DMS79 treated with DMSO at 0.1 percent for 48 hours (cell line): ENCODE results near the gene TNS2.

Experiments
- DNase-seq: peaks from one replicate; lab custom pipeline; 2025; lab: John Stamatoyannopoulos, UW

The TNS2 gene

GRCh38 chr12:53113951-53114350 lies 64.1 kb downstream of the TNS2 start:
- no peak for DNase-seq
